ENCODE data around the gene BCAS3. TPM values are rescaled to one million over a fixed set of nuclear protein-coding genes. Genes with fewer than 3 reads are reported as not detected.
A peak's percentile ranks its signal among the peaks of the same experiment; 100 is the strongest.
"Not testable (repeated sequence)": the region's sequence is repeated elsewhere in the genome, so short reads cannot be mapped to it uniquely, and the experiment has no call there.

The BCAS3 gene
- total and polyA plus RNA-seq, 5 experiments from 2014 or later: 25.7 to 41.4 (median 32.8) TPM

- POLR2A ChIA-PET: no interaction called here
- no peaks in the 10 kb centered on the region for H3K9me3 Mint-ChIP-seq
- no peak overlapping the region for H3K4me3 Mint-ChIP-seq
- DNase-seq (no peak), ATAC-seq (no peak)
- no peaks in the 10 kb centered on the region for H3K27me3 Mint-ChIP-seq
- peaks cover 0 to 8% (median 0%) of the 10 kb centered on the region in 3 donors for H3K36me3 Mint-ChIP-seq
- H3K27ac Mint-ChIP-seq: peak overlapping the region in 1 of 10 donors; percentile 87
- peaks cover 0 to 1% (median 0%) of the 10 kb centered on the region in 4 donors for H3K4me1 Mint-ChIP-seq
These were observed 560.8 kb downstream of the BCAS3 start for GRCh38 chr17:61238455-61238933.

DNA sequence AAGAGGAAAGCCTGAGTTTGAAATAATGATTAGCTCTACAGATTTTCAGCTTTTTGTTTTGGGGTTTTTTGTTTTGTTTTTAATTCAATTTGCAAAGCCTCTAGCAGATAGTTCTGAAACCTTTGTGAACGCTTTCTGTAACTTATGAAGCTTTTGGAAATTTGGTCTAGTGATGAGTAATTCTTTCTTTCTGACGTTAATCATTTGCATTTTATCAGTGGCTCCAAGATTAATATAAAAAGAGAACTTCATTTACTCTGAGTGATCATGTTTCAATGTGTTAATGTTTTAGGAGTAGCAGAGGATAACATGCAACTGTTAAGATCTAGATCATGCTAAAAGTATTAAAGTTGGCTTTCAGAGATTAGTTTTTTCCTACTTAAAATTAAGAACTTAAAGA, 561.7 kb downstream of the BCAS3 start:
- Mint-ChIP-seq H3K27ac (peak overlapping the region in 1 of 10 donors; percentile 19), H3K9me3 (no peaks in the 10 kb centered on the region), H3K36me3 (peaks cover 0 to 8% (median 0%) of the 10 kb centered on the region in 3 donors), H3K4me1 (peaks cover 0 to 1% (median 0%) of the 10 kb centered on the region in 4 donors), H3K27me3 (no peaks in the 10 kb centered on the region), H3K4me3 (no peak overlapping the region)
- ATAC-seq (no peak), DNase-seq (no peak)
- POLR2A ChIA-PET: no interaction called here

GRCh38 chr17:61239953-61240352, 562.3 kb downstream of the BCAS3 start:
- H3K9me3 Mint-ChIP-seq: no peaks in the 10 kb centered on the region
- H3K4me3 Mint-ChIP-seq: no peak overlapping the region
- DNase-seq (no peak), ATAC-seq (no peak)
- H3K27ac Mint-ChIP-seq: no peak overlapping the region
- H3K27me3 Mint-ChIP-seq: no peaks in the 10 kb centered on the region
- POLR2A ChIA-PET: no interaction called here
- peaks cover 0 to 1% (median 0%) of the 10 kb centered on the region in 4 donors for H3K4me1 Mint-ChIP-seq
- H3K36me3 Mint-ChIP-seq: peaks cover 0 to 8% (median 0%) of the 10 kb centered on the region in 3 donors

DNA sequence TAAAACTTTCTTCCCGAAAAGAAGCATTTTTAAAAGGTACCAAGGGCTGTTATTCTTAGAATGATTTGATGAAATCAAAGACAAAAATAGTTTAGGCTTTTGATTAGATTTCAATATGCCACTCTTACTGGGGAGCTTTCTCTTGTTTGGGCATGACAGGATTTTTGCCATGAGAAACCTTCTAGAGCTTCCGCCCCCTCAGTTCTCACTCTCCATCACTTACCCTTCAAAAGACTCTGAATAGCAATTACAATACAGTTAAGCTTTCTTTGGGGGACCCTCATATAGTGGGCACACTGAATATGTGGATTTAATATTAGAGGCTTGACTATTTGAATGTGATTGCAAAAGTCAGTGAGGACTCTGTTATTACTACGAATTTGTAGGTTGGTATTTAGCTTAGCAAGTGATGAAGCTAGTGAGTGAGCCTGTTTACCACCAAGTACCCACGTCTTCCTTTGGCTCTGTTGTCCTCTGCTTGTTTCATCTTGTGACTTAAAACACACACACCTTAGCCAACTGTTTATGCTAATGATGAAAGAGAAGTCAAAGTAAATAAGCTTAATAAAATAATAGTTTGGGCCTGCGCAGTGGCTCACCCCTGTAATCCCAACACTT, 563.3 kb downstream of the BCAS3 start:
- Mint-ChIP-seq H3K27me3 (no peaks in the 10 kb centered on the region), H3K9me3 (no peaks in the 10 kb centered on the region), H3K4me3 (no peak overlapping the region), H3K36me3 (peaks cover 0 to 8% (median 0%) of the 10 kb centered on the region in 3 donors), H3K27ac (no peak overlapping the region), H3K4me1 (peaks cover 0 to 1% (median 0%) of the 10 kb centered on the region in 4 donors)
- POLR2A ChIA-PET: no interaction called here
- DNase-seq (no peak), ATAC-seq (no peak)

- POLR2A ChIA-PET, H3K4me1 Mint-ChIP-seq, H3K27ac Mint-ChIP-seq: not testable (repeated sequence)
These were observed 567.3 kb downstream of the BCAS3 start for GRCh38 chr17:61244988-61245387.

GRCh38 chr17:61245706-61246135, 568.1 kb downstream of the BCAS3 start:
- POLR2A ChIA-PET: no interaction called here
- Mint-ChIP-seq H3K27ac (no peak overlapping the region), H3K4me1 (peaks cover 0 to 9% (median 7%) of the 10 kb centered on the region in 4 donors), H3K27me3 (no peaks in the 10 kb centered on the region), H3K36me3 (peaks cover 0 to 8% (median 0%) of the 10 kb centered on the region in 3 donors), H3K9me3 (no peaks in the 10 kb centered on the region), H3K4me3 (no peak overlapping the region)
- DNase-seq (no peak), ATAC-seq (no peak)

More at GRCh38 chr17:61244988-61245387, 567.3 kb downstream of the BCAS3 start:
- not testable (repeated sequence) for ATAC-seq, H3K4me3 Mint-ChIP-seq, DNase-seq, H3K9me3 Mint-ChIP-seq, H3K36me3 Mint-ChIP-seq, H3K27me3 Mint-ChIP-seq

GRCh38 chr17:61247439-61247838, 569.8 kb downstream of the BCAS3 start:
- H3K27ac Mint-ChIP-seq: no peak overlapping the region
- no peaks in the 10 kb centered on the region for H3K9me3 Mint-ChIP-seq
- POLR2A ChIA-PET: no interaction called here
- H3K4me3 Mint-ChIP-seq: no peak overlapping the region
- DNase-seq (no peak), ATAC-seq (no peak)
- H3K4me1 Mint-ChIP-seq: peaks cover 0 to 26% (median 15%) of the 10 kb centered on the region in 4 donors
- H3K36me3 Mint-ChIP-seq: peaks cover 0 to 6% (median 0%) of the 10 kb centered on the region in 3 donors
- H3K27me3 Mint-ChIP-seq: no peaks in the 10 kb centered on the region

GRCh38 chr17:61248399-61248798, 570.7 kb downstream of the BCAS3 start:
- H3K36me3 Mint-ChIP-seq: no peaks in the 10 kb centered on the region
- POLR2A ChIA-PET: no interaction called here
- no peak for DNase-seq

DNA sequence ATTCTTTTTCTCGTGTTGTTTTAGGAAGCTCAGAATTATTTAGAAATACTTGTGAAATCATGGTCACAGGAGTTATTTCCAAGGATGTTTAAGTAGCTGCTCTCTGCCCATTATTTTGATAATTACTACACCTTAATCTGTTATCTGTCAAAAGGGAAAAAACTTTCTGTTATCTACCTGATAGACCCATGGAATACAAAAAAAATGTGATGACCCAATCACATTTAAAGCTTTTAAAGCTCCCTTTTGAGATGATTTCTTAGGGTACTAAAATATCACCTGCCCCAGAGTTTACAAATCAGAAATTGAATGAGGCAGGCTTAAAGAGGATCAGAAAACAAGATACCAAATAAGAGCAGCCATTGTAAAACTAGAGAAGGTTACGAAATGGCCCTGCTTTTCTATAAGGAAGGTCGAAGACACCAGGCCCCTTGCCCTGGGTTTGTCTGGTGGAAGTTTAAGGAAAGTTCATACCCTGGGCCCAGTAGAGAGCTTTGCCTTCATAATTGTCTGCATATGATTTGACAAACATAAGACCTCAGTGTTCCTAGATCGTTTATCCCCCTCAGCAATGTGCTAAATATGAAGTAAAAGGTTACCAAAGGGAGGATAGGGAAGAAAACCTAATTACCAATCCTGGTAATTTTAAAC, 572.1 kb downstream of the BCAS3 start:
- ATAC-seq: no peak
- H3K36me3 Mint-ChIP-seq: no peaks in the 10 kb centered on the region
- H3K4me3 Mint-ChIP-seq: no peak overlapping the region
- H3K27ac Mint-ChIP-seq: no peak overlapping the region
- no peak for DNase-seq
- no peaks in the 10 kb centered on the region for H3K9me3 Mint-ChIP-seq
- H3K4me1 Mint-ChIP-seq: peaks cover 0 to 35% (median 15%) of the 10 kb centered on the region in 4 donors
- no peaks in the 10 kb centered on the region for H3K27me3 Mint-ChIP-seq
- POLR2A ChIA-PET: no interaction called here

More at GRCh38 chr17:61248399-61248798, 570.7 kb downstream of the BCAS3 start:
- no peaks in the 10 kb centered on the region for H3K27me3 Mint-ChIP-seq
- peaks cover 0 to 32% (median 15%) of the 10 kb centered on the region in 4 donors for H3K4me1 Mint-ChIP-seq
- no peaks in the 10 kb centered on the region for H3K9me3 Mint-ChIP-seq
- ATAC-seq: no peak
- no peak overlapping the region for H3K4me3 Mint-ChIP-seq
- H3K27ac Mint-ChIP-seq: no peak overlapping the region

GRCh38 chr17:61250335-61250890, 572.8 kb downstream of the BCAS3 start:
- no peak for DNase-seq
- no peak for ATAC-seq
- H3K36me3 Mint-ChIP-seq: no peaks in the 10 kb centered on the region
- no peaks in the 10 kb centered on the region for H3K9me3 Mint-ChIP-seq
- no peak overlapping the region for H3K4me3 Mint-ChIP-seq
- H3K27me3 Mint-ChIP-seq: no peaks in the 10 kb centered on the region
- H3K27ac Mint-ChIP-seq: peak overlapping the region in 1 of 10 donors; percentile 41
- H3K4me1 Mint-ChIP-seq: peaks cover 0 to 35% (median 15%) of the 10 kb centered on the region in 4 donors
- POLR2A ChIA-PET: no interaction called here

DNA sequence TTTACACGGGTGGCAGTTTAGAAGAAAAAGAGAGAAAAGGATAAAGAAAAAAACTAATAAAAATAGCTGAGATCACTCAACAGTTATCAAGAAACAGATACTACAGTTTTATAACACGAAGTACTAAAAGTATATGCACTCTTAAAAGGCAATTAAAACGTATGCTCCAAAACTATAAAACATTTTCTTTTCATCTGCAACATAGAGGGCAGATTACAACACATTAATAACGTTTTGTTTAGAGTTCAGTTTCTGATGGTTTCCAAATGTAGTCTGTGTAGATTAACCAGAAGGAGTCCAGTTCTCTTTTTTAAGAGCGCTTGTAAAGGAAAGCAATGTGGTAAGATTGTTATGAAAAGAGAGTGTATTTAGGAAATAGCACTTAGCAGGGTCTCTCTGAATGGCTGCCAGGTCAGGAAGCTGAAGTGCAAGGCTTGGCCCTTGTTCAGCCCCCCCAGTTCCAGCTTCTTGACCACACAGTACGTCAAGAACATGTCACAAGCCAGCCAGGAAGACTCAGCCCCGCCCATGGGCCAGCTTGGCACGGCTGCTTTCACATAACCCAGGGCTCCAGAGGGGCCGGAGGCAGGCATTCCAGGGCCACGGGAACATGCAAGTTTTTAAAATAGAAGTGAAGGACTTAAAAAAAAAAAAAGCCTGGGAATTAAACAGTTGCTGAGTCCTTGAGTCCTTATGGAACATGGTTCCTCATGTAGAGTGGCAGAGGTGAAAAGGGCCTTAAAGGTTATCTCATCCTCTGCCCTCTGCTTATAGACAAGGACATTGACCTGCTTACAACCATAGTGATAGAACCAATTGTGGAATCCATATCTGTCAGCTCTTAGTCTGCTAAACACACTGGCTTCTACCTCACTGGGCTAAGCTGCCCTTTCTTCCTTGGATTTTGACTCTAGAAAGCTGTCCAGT, 574.6 kb downstream of the BCAS3 start:
- DNase-seq: peak in 1 of 10 donors; percentile 20
- no peak for ATAC-seq
- peak overlapping the region in 2 of 10 donors; percentile 0 to 7 for H3K27ac Mint-ChIP-seq

DNA sequence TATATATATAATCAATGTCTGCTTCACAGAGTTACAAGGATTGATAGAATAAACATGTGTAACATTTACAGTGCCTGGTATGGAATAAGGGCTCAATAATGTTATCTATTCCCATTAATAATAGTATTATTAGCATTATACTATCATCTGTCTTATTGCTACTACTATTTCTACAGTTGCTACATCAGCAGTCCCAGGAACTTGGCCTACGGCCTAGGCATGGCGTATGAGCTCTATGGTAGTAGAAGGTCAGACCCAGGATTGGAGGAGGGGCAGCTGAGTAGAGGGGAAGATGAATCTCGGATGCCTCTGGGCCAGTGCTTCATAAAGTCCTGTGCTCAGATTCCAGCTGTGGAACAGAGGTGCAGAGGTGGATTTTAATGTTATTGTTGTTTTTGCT, 575.7 kb downstream of the BCAS3 start:
- peaks cover 0 to 35% (median 14%) of the 10 kb centered on the region in 4 donors for H3K4me1 Mint-ChIP-seq
- H3K27me3 Mint-ChIP-seq: no peaks in the 10 kb centered on the region
- H3K36me3 Mint-ChIP-seq: no peaks in the 10 kb centered on the region
- POLR2A ChIA-PET: no interaction called here
- ATAC-seq (no peak), DNase-seq (no peak)
- H3K27ac Mint-ChIP-seq: peak overlapping the region in 1 of 10 donors; percentile 7
- no peak overlapping the region for H3K4me3 Mint-ChIP-seq
- H3K9me3 Mint-ChIP-seq: no peaks in the 10 kb centered on the region

More for the DNA sequence above, 574.6 kb downstream of the BCAS3 start:
- POLR2A ChIA-PET: interaction anchor here (0.7 kb wide), 1 partner anchor 34 kb away, joined by 3 read pairs; no protein-coding TSS in a partner anchor
- H3K4me1 Mint-ChIP-seq: peaks cover 0 to 35% (median 15%) of the 10 kb centered on the region in 4 donors
- H3K27me3 Mint-ChIP-seq: no peaks in the 10 kb centered on the region
- H3K36me3 Mint-ChIP-seq: no peaks in the 10 kb centered on the region
- H3K9me3 Mint-ChIP-seq: no peaks in the 10 kb centered on the region
- H3K4me3 Mint-ChIP-seq: peak overlapping the region in 1 of 10 donors; percentile 21

Measured in naive thymus-derived CD8-positive, alpha-beta T cell (primary cell).